Peyer's patch (tissue), 4 donors: Measurements from ENCODE around the gene CFAP77. TPM values are rescaled to one million over a fixed set of nuclear protein-coding genes. Genes with fewer than 3 reads are reported as not detected.

Source experiments
- DNase-seq, 3 donors: peaks; one replicate each; pipeline ENCODE4 v3.0.0-alpha.2; 2017 to 2019
- H3K27ac ChIP-seq, 4 donors: fragments of 200-600 bp; sonication (generic); one replicate each; pipeline ENCODE4 v1.5.1; 2016 to 2019
- H3K27me3 ChIP-seq, 2 donors: fragments of 200-600 bp; sonication (generic); one replicate each; pipeline ENCODE4 v1.5.1; 2019
- H3K36me3 ChIP-seq, 3 donors: fragments of 200-600 bp; sonication (generic); one replicate each; pipeline ENCODE4 v1.5.1; 2016 to 2019
- H3K4me1 ChIP-seq, 4 donors: fragments of 200-600 bp; sonication (generic); one replicate each; pipeline ENCODE4 v1.5.1; 2016 to 2019
- H3K4me3 ChIP-seq, 4 donors: fragments of 200-600 bp; sonication (generic); 1 replicate in 3 of 4; 2 replicates in 1 of 4; pipeline ENCODE4 v1.5.1; 2016 to 2019; ENCODE audit warnings: mild to moderate bottlenecking in 1 of 4
- H3K9me3 ChIP-seq, 4 donors: fragments of 200-600 bp; sonication (generic); one replicate each; pipeline ENCODE4 v1.5.1; 2016 to 2019; ENCODE audit warnings: mild to moderate bottlenecking in 1 of 4
- CTCF ChIP-seq, 6 experiments: fragments of 450-650 bp in 4 of 6; fragments of 200-600 bp in 2 of 6; sonication (generic) in 1 of 6; IDR thresholded peaks; one replicate each; pipeline ENCODE4 v1.5.1; 2017 to 2019; ENCODE audit warnings: antibody characterized with exemption in 6 of 6, mild to moderate bottlenecking in 3 of 6, moderate library complexity in 1 of 6
- POLR2A ChIP-seq, 2 donors: fragments of 450-650 bp; IDR thresholded peaks; one replicate each; pipeline ENCODE4 v1.5.1; 2017; ENCODE audit warnings: antibody characterized with exemption in 2 of 2, mild to moderate bottlenecking in 2 of 2, moderate library complexity in 2 of 2
- total RNA-seq, 4 donors: library from RNA; depleted of rRNA; stranded (reverse); fragments of >200 nt; gene quantifications; one replicate each; pipeline ENCODE4 v1.1.0, GENCODE V29; 2016

Gene CFAP77
- total RNA-seq, 4 donors from 2014 or later = not detected

GRCh38 chr9:132384376-132384775 lies 25.6 kb upstream of the CFAP77 start:
- peaks cover 0 to 74% (median 0%) of the 10 kb centered on the region in 3 donors for H3K36me3 ChIP-seq
- no peak overlapping the region for H3K4me3 ChIP-seq
- peak in 2 of 3 donors; percentile 51 to 52 for DNase-seq
- peaks cover 0 to 18% (median 2%) of the 10 kb centered on the region in 4 donors for H3K4me1 ChIP-seq
- TF ChIP-seq CTCF (IDR thresholded peaks at IDR 0.05) = no peak
- TF ChIP-seq POLR2A (IDR thresholded peaks at IDR 0.05) = no peak
- H3K27ac ChIP-seq = peak overlapping the region in 2 of 4 donors; percentile 34 to 73
- H3K27me3 ChIP-seq = no peaks in the 10 kb centered on the region
- H3K9me3 ChIP-seq = no peaks in the 10 kb centered on the region

GRCh38 chr9:132387133-132387532 lies 22.9 kb upstream of the CFAP77 start:
- no peak overlapping the region for H3K27ac ChIP-seq
- no peak for DNase-seq
- peaks cover 0 to 6% (median 2%) of the 10 kb centered on the region in 4 donors for H3K4me1 ChIP-seq
- H3K4me3 ChIP-seq = no peak overlapping the region
- no peaks in the 10 kb centered on the region for H3K27me3 ChIP-seq
- H3K36me3 ChIP-seq = peaks cover 0 to 77% (median 0%) of the 10 kb centered on the region in 3 donors
- H3K9me3 ChIP-seq = no peaks in the 10 kb centered on the region
- TF ChIP-seq POLR2A (IDR thresholded peaks at IDR 0.05) (no peak), CTCF (IDR thresholded peaks at IDR 0.05) (no peak)

- TF ChIP-seq CTCF (IDR thresholded peaks at IDR 0.05) = no peak
- Histone ChIP-seq H3K9me3 (no peaks in the 10 kb centered on the region), H3K27me3 (no peaks in the 10 kb centered on the region), H3K27ac (no peak overlapping the region), H3K4me1 (no peaks in the 10 kb centered on the region), H3K4me3 (no peak overlapping the region), H3K36me3 (peaks cover 0 to 97% (median 0%) of the 10 kb centered on the region in 3 donors)
- DNase-seq = no peak
Measured at GRCh38 chr9:132390966-132391365, 19.0 kb upstream of the CFAP77 start.

- peaks cover 0 to 97% (median 0%) of the 10 kb centered on the region in 3 donors for H3K36me3 ChIP-seq
- TF ChIP-seq CTCF (IDR thresholded peaks at IDR 0.05) = no peak
- TF ChIP-seq POLR2A (IDR thresholded peaks at IDR 0.05) = no peak
- no peaks in the 10 kb centered on the region for H3K27me3 ChIP-seq
- no peak for DNase-seq
- H3K4me1 ChIP-seq = no peaks in the 10 kb centered on the region
- no peaks in the 10 kb centered on the region for H3K9me3 ChIP-seq
- no peak overlapping the region for H3K27ac ChIP-seq
- H3K4me3 ChIP-seq = no peak overlapping the region
Measured at GRCh38 chr9:132391449-132391848, 18.6 kb upstream of the CFAP77 start.

- Histone ChIP-seq H3K27ac (no peak overlapping the region), H3K27me3 (no peaks in the 10 kb centered on the region), H3K36me3 (peaks cover 0 to 97% (median 0%) of the 10 kb centered on the region in 3 donors), H3K4me1 (no peaks in the 10 kb centered on the region), H3K4me3 (no peak overlapping the region), H3K9me3 (no peaks in the 10 kb centered on the region)
- TF ChIP-seq CTCF (IDR thresholded peaks at IDR 0.05) = no peak
- no peak for DNase-seq
Measured at GRCh38 chr9:132395560-132395959, 14.5 kb upstream of the CFAP77 start.

GRCh38 chr9:132401824-132402223 lies 8.2 kb upstream of the CFAP77 start:
- H3K36me3 ChIP-seq = peaks cover 0 to 53% (median 0%) of the 10 kb centered on the region in 3 donors
- no peak for TF ChIP-seq CTCF (IDR thresholded peaks at IDR 0.05)
- TF ChIP-seq POLR2A (IDR thresholded peaks at IDR 0.05) = no peak
- no peak overlapping the region for H3K27ac ChIP-seq
- no peak overlapping the region for H3K4me3 ChIP-seq
- peaks cover 0 to 15% (median under 1%) of the 10 kb centered on the region in 4 donors for H3K4me1 ChIP-seq
- DNase-seq = no peak
- H3K9me3 ChIP-seq = no peaks in the 10 kb centered on the region
- H3K27me3 ChIP-seq = no peaks in the 10 kb centered on the region
